Tibial nerve (tissue), 4 donors: Measurements from ENCODE around the gene CNRIP1.

Source experiments
- EP300 ChIP-seq, 2 donors: sonication (generic); formaldehyde crosslinking; IDR thresholded peaks; one replicate each; pipeline ENCODE4 v1.6.1; 2017; ENCODE audit warnings: antibody characterized with exemption in 2 of 2, mild to moderate bottlenecking in 1 of 2
- POLR2A ChIP-seq, 2 donors: fragments of 450-650 bp; IDR thresholded peaks; one replicate each; pipeline ENCODE4 v1.6.1; 2017; ENCODE audit warnings: antibody characterized with exemption in 2 of 2, mild to moderate bottlenecking in 2 of 2, moderate library complexity in 2 of 2
- TF ChIP-seq, protein P1 (sequence below), 5 experiments: fragments of 200-600 bp in 3 of 5; fragments of 450-650 bp in 2 of 5; sonication (generic) in 3 of 5; IDR thresholded peaks; one replicate each; pipeline ENCODE4 v1.5.1; 2016 to 2019; ENCODE audit warnings: antibody characterized with exemption in 5 of 5, mild to moderate bottlenecking in 3 of 5, moderate library complexity in 2 of 5

DNA sequence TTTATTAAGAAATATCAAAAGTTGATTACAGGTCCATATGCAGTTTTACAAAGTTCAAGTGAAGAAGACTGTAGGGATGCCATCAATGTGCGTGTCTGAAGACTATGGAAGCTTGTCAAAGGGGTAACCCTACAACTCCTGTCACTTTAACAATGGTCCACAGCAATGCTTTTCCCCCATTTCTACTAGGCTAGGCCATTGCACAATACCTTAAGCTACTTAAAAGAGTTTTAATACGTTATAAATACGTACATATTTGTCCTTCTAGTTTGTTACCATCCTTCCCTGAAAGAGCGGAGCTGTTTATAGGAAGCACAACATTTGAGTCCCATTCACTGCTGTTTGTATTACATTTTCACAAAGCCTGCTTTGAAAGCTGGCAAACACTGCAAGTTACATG lies 26.7 kb downstream of the CNRIP1 start:
- TF ChIP-seq, protein P1, sequence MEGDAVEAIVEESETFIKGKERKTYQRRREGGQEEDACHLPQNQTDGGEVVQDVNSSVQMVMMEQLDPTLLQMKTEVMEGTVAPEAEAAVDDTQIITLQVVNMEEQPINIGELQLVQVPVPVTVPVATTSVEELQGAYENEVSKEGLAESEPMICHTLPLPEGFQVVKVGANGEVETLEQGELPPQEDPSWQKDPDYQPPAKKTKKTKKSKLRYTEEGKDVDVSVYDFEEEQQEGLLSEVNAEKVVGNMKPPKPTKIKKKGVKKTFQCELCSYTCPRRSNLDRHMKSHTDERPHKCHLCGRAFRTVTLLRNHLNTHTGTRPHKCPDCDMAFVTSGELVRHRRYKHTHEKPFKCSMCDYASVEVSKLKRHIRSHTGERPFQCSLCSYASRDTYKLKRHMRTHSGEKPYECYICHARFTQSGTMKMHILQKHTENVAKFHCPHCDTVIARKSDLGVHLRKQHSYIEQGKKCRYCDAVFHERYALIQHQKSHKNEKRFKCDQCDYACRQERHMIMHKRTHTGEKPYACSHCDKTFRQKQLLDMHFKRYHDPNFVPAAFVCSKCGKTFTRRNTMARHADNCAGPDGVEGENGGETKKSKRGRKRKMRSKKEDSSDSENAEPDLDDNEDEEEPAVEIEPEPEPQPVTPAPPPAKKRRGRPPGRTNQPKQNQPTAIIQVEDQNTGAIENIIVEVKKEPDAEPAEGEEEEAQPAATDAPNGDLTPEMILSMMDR (IDR thresholded peaks at IDR 0.05): no peak
- TF ChIP-seq POLR2A (IDR thresholded peaks at IDR 0.05) (no peak), EP300 (IDR thresholded peaks at IDR 0.05) (no peak)
